Stimulated activated CD4-positive, alpha-beta T cell treated with anti-CD3 and anti-CD28 coated beads, Interleukin-2, amount 100 ng/mL, for 48 hours (primary cell): Measurements from ENCODE around the gene TTC31.
A peak's percentile ranks its signal among the peaks of the same experiment; 100 is the strongest.
"Not testable (repeated sequence)": the region's sequence is repeated elsewhere in the genome, so short reads cannot be mapped to it uniquely, and the experiment has no call there.

Experiments
- DNase-seq, 2 donors: peaks; one replicate each; pipeline ENCODE4 v3.0.0-alpha.2; 2020

The TTC31 gene

DNA sequence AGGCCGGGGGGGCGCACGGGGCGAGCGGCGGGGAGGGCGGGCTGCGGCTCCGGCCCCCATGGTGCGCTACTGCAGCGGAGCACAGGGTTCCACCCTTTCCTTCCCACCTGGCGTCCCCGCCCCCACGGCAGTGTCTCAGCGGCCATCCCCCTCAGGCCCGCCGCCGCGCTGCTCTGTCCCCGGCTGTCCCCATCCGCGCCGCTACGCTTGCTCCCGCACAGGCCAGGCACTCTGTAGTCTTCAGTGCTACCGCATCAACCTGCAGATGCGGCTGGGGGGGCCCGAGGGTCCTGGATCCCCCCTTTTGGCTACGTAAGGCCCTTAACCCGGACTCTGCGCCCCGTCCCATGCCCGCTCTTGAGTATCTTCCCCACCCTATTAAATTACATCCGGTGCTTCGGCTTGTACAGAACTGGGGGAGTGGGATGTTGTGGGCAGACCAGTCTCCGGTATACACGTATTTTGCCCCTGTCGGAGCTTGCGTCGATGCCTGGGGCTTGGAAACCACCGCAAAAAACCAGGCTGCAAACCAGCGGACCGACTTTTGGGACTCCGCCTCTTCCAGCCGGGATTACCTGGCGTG, 25.2 kb upstream of the TTC31 start:
- DNase-seq = peak; percentile 63 to 68

- peak; percentile 95 to 97 for DNase-seq
These were observed 24.5 kb upstream of the TTC31 start, which contains the start of gene WBP1 for GRCh38 chr2:74458132-74458937. Gene WBP1 (plus strand): TSS chr2:74458438. CDS start chr2:74458603, 165 bp downstream.

DNA sequence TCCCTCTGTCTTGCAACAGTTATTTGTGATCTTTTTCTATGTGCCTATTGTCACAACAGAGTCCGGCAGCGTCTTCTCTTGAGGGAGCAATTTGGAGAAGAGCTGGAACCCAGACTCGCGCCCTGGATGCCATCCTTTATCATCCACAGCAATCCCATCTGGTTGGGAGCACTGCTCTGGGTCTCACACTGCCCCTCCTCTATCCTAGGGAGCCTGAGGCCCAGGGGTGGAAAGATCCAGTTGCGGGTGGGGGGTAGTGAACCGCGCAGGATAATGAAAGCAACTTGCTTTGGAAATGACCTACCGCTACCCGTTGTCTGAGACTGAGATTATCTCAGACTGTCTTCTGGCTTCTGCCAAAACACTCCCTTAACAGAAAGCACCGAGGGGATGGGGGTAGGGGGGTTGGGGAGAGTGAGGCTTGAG, 23.9 kb upstream of the TTC31 start:
- DNase-seq = no peak

GRCh38 chr2:74459503-74460118, 23.3 kb upstream of the TTC31 start:
- not testable (repeated sequence) for DNase-seq

- not testable (repeated sequence) for DNase-seq
These were observed 22.7 kb upstream of the TTC31 start for GRCh38 chr2:74460187-74460586.

- no peak for DNase-seq
These were observed 21.5 kb upstream of the TTC31 start for GRCh38 chr2:74461187-74462053.

DNA sequence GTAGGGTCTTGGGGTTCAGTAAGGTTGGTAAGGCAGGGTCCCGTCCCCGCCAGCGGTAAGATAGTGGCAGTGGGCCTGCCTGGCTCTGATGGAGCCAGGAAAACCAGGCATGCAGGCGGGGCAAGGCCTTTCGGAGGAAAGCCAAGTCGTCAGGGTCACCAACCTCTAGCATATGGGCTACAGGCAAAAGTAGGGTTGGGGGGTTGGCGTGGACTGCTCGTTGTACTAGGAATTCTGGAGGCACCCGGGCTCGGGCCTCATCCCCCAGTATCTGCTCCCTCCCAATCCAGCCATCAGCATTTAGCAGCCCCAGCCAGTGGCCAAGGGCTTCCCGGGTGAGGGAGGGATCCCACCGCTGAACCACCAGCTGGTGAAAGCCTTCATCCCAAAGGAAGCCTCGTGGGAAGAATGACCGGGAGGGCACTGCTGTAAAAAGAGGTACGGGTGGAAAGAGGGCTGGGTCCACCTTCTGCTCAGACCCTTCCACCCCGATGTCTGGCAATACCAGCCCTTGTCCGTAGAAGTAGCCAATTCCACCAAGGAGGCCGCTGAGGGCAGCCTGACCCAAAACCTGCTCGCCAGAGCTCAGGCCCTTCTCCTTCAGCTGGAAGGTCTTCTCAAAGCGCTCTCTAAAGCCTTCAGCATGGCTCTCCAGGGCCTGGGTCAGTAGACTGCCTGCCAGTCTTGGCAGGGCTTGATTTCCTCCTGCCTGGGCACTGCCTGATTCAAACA, 20.7 kb upstream of the TTC31 start:
- no peak for DNase-seq

DNA sequence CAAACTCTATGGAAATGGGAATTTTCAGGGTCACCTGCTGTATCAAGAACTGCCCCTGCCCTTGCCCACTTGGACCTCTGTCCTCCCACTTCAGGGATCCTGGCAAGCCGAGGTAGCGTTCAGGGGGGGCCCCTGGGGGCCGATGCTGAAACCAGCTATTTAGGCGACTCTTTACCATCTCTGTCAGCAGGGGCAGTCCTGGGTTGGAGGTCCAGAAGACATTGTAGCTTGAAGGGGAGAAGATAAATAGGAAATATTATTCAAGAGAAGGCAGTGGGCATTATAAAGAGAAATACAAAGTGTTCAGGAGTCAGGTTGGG, 20.1 kb upstream of the TTC31 start:
- DNase-seq = no peak

- DNase-seq = no peak
These were observed 18.5 kb upstream of the TTC31 start for GRCh38 chr2:74464406-74464805.

DNA sequence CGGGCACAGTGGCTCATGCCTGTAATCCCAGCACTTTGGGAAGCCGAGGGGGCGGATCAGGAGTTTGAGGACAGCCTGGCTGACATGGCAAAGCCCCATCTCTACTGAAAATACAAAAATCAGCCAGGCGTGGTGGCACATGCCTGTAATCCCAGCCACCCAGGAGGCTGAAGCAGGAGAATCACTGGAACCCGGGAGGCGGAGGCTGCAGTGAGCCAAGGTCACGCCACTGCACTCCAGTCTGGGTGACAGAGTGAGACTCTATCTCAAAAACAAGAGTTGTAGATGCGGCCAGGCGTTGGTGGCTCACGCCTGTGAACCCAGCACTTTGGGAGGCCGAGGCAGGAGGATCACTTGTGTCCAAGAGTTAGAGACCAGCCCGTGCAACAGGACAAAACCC, 12.1 kb upstream of the TTC31 start:
- DNase-seq = not testable (repeated sequence)

DNA sequence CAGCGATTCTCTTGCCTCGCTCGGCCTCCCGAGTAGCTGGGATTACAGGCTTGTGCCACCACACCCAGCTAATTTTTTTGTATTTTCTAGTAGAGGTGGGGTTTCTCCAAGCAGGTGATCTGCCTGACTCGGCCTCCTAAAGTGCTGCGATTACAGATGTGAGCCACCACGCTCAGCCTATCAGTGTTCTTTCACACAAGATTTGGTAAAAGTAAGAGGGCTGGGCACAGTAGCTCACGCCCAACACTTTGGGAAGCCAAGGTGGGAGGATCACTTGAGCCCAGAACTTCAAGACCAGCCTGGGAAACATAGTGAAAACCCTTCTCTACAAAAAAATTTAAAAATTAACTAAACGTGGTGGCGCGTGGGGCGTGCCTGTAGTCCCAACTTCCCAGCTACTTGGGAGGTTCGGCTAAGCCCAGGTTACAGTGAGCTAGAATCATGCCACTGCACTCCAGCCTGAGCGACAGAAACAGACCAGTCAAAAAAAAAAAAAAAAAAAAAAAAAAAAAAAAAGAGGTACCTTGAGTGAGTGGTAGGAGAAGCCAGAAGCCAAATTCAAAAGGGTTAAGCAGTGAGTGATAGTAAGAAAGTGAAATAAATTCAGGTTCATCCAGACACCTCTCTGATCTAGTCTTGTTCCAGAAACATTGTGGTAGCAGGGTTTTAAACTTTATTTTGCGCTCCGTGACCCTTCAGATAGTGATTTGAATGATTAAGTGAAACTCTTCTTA, 11.4 kb upstream of the TTC31 start:
- DNase-seq = no peak

DNA sequence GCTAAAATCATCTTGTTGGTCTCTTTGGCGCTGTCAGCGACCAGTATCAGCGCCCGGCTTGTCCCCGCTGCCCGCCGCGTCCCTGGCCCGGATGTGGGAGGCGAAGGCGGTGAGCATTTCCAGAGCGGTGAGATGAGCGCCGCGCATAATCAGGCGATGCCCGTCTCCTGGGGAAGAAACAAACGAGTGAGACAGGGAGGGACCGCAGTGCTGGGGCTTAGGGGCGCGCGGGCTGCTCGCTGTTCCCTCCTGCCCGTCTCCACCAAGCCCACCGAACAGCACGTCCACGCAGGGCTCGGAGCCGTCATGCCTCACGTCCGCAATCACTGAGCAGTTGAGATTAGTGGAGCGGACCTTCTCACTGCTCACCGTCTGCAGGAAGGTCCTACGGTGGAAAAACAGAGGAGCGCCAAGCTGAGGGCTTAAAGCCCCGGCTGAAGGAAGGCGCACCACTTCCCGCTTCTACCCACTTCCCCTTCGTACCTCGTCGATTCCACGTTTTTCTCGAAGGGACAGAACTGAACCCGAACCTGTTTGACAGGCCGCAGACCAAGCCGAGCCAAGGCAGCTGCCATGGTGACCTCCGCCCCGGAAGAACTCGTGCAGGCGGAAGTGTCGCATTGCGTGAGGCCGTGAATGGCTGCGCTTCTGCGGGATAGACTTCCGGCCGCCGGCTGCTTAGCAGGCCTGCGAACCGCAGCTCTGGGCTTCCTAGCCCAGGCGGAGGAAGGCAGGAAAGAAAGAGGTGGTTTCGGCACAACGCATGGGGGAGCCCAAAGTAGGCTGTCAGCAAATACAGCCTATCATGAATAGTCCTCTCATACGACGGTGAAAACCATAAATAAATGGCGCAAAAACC, 10.6 kb upstream of the TTC31 start, which contains the start of gene MRPL53:
Gene MRPL53 (minus strand): TSS at position 595 of the 859 bp plus-strand sequence. CDS start 20 bp downstream, at position 575.
- DNase-seq = peak; percentile 96 to 97

DNA sequence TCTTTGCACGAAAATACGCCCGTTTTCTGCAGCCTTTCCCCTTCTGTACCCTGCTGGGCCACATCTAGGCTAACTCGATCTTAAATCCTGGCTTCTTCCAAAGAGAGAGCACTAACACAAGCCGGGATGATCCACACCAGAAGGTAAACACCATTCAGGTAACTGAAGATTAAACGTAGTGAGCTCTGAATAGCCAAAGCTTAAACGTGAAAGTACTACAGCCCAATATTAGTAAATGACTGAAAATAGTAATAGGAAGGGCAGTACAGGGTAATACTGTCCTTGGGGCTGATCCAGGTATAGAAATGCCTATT, 10.0 kb upstream of the TTC31 start:
- DNase-seq = no peak

DNA sequence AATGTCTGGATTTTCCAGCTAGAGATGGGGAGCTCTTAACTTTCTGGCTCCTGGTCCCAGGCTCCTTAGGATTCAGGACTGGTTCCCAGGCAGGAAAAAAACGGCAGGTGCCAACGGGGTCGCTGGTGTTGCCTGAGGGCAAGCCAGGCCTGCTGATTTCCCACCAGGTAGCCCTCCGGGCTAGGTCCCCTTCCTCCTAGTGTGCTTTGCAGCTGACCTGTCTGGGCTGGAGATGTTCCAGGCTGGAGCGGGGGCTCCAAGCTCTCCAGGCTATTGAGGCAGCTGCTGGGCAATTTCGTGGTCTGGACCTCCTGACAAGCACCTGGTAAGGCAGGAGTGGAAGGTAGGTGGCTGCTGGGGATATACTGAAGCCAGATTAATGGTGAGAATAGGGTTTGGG, 8.4 kb upstream of the TTC31 start:
- no peak for DNase-seq

GRCh38 chr2:74474899-74475298, 8.0 kb upstream of the TTC31 start:
- DNase-seq = no peak

DNA sequence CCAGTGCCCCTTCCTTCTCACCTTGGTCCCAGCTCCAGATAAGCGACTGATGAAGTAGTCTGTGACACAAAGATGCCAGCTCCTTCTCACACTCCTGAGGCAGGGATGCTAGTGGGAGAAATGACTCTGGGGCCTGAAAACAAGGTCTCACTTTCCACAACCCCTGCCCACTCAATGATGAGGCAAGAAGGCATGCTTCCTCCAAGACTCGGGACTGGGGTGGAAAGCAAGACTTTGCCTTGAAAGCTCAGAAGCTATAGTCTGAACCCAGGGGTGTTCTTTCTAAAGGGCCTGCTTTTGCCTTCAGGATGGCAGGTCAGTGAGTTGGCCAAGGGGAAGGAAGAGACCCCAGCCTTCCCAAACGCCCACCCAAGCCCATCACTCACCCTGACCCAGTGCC, 1.4 kb upstream of the TTC31 start:
- no peak for DNase-seq

DNA sequence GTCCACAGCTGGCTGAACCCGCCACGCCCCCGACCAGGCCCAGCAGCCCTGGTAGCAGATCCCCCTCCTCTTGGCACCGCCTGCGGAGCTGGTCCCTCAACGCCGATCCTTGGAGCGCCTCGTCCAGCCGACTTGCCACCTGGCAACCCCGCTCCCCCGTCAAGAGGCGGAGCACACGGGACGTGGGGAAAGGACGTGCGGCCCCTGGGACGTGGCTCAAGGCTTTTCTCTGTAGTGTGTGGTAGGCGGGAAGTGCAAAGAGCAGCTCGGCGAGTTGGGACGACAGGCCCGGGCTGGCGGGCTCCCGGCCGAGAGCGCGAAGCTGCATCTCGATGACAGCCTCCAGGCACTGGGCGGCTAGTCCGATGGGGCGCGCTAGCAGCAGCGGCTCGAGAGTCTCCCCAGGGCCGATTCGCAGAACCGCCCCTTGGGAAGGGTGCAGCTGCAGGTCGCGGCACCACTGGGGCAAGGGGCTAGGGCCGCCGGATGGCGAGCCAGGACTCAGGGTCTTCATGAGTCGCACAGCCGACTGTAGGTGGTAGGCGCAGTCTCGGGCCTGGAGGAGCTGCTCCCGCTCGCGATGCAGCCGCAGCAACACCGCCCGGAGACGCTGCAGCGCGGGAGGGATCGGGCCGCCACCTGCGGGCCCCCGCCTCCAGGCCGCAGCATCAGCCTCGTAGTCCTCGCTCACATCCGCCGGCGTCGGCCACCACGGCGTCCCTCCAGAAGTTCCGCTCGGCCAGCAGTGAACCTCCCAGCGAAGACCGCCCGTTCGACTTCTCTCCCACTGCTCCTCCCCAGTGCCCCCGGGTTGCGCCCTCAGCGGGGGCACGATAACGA, 700 bp upstream of the TTC31 start:
- DNase-seq = peak in 1 of 2 donors; percentile 50

DNA sequence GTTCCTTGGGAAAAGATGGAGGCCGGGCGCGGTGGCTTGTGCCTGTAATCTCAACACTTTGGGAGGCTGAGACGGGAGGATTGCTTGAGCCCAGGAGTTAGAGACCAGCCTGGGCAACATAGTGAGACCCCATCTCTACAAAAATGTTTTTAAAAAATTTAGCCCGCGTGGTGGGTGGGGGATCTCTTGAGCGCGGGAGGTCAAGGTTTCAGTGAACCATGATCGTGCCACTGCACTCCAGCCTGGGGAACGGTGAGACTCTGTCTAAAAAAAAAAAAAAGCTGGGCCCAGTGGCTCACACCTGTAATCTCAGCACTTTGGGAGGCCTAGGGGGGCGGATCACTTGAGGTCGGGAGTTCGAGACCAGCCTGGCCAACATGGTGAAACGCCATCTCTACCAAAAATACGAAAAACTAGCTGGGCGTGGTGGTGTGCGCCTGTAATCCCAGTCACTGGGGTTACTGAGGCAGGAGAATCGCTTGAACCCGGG, 839 bp downstream of the TTC31 start:
- not testable (repeated sequence) for DNase-seq

GRCh38 chr2:74486141-74486540, 3.3 kb downstream of the TTC31 start:
- DNase-seq = no peak
